ENCODE data around the gene RBBP8. TPM values are rescaled to one million over a fixed set of nuclear protein-coding genes. Genes with fewer than 3 reads are reported as not detected.

The RBBP8 gene
- total RNA-seq (2022; extraction: Qiagen RNA extraction): 21.4 to 29.9 TPM (median 22.9 TPM) in 5 replicates

GRCh38 chr18:22933206-22933965, at the start of gene RBBP8:
RBBP8 (plus strand) TSS chr18:22933328; CDS start chr18:22936852, 3,524 bp downstream.

Other genes with a start within 250 kb of the RBBP8 start
- 12.1 to 12.8 TPM (median 12.6 TPM) in 5 replicates for gene CABLES1, start 202.2 kb downstream of the RBBP8 start, total RNA-seq (2022; extraction: Qiagen RNA extraction)

All from A549 treated with CORT108297 at 1 μM for 4 hours (cell line).